ENCODE data around the gene PIEZO1.

The PIEZO1 gene

GRCh38 chr16:88822281-88823040 is 37.4 kb upstream of the PIEZO1 start:
- no peaks in the 10 kb centered on the region for H3K9me3 Mint-ChIP-seq
- H3K27me3 Mint-ChIP-seq (ENCODE audit: low read depth): no peaks in the 10 kb centered on the region
- no peaks in the 10 kb centered on the region for H3K4me1 Mint-ChIP-seq (ENCODE audit: low read depth)
- H3K27ac Mint-ChIP-seq: no peak overlapping the region
- H3K4me3 Mint-ChIP-seq: no peak overlapping the region
- H3K36me3 Mint-ChIP-seq (ENCODE audit: low read depth): no peaks in the 10 kb centered on the region

- Mint-ChIP-seq H3K4me1 (ENCODE audit: low read depth) (no peaks in the 10 kb centered on the region), H3K36me3 (ENCODE audit: low read depth) (no peaks in the 10 kb centered on the region), H3K4me3 (no peak overlapping the region), H3K27me3 (ENCODE audit: low read depth) (no peaks in the 10 kb centered on the region), H3K27ac (no peak overlapping the region), H3K9me3 (no peaks in the 10 kb centered on the region)
Measured at GRCh38 chr16:88821168-88821850, 36.3 kb upstream of the PIEZO1 start.

- Mint-ChIP-seq H3K36me3 (ENCODE audit: low read depth) (no peaks in the 10 kb centered on the region), H3K27ac (no peak overlapping the region), H3K4me1 (ENCODE audit: low read depth) (no peaks in the 10 kb centered on the region), H3K27me3 (ENCODE audit: low read depth) (no peaks in the 10 kb centered on the region), H3K4me3 (no peak overlapping the region), H3K9me3 (no peaks in the 10 kb centered on the region)
Measured at GRCh38 chr16:88820385-88821025, 35.5 kb upstream of the PIEZO1 start.

GRCh38 chr16:88819126-88819525 is 34.1 kb upstream of the PIEZO1 start:
- Mint-ChIP-seq H3K27me3 (ENCODE audit: low read depth) (no peaks in the 10 kb centered on the region), H3K4me1 (ENCODE audit: low read depth) (no peaks in the 10 kb centered on the region), H3K36me3 (ENCODE audit: low read depth) (no peaks in the 10 kb centered on the region), H3K9me3 (no peaks in the 10 kb centered on the region), H3K4me3 (no peak overlapping the region), H3K27ac (no peak overlapping the region)

- Mint-ChIP-seq H3K4me1 (ENCODE audit: low read depth) (no peaks in the 10 kb centered on the region), H3K9me3 (no peaks in the 10 kb centered on the region), H3K4me3 (no peak overlapping the region), H3K27me3 (ENCODE audit: low read depth) (no peaks in the 10 kb centered on the region), H3K27ac (no peak overlapping the region), H3K36me3 (ENCODE audit: low read depth) (no peaks in the 10 kb centered on the region)
Measured at GRCh38 chr16:88818575-88818874, 33.5 kb upstream of the PIEZO1 start.

GRCh38 chr16:88817785-88818574 is 33.0 kb upstream of the PIEZO1 start:
- no peaks in the 10 kb centered on the region for H3K27me3 Mint-ChIP-seq (ENCODE audit: low read depth)
- no peak overlapping the region for H3K27ac Mint-ChIP-seq
- H3K9me3 Mint-ChIP-seq: no peaks in the 10 kb centered on the region
- no peaks in the 10 kb centered on the region for H3K36me3 Mint-ChIP-seq (ENCODE audit: low read depth)
- no peak overlapping the region for H3K4me3 Mint-ChIP-seq
- no peaks in the 10 kb centered on the region for H3K4me1 Mint-ChIP-seq (ENCODE audit: low read depth)

GRCh38 chr16:88816736-88817535 is 31.9 kb upstream of the PIEZO1 start:
- Mint-ChIP-seq H3K4me3 (no peak overlapping the region), H3K36me3 (ENCODE audit: low read depth) (no peaks in the 10 kb centered on the region), H3K27ac (no peak overlapping the region), H3K27me3 (ENCODE audit: low read depth) (no peaks in the 10 kb centered on the region), H3K9me3 (no peaks in the 10 kb centered on the region), H3K4me1 (ENCODE audit: low read depth) (peaks cover under 1% of the 10 kb centered on the region)

GRCh38 chr16:88815901-88816589 is 31.0 kb upstream of the PIEZO1 start:
- Mint-ChIP-seq H3K4me3 (no peak overlapping the region), H3K36me3 (ENCODE audit: low read depth) (no peaks in the 10 kb centered on the region), H3K4me1 (ENCODE audit: low read depth) (peaks cover 2% of the 10 kb centered on the region), H3K27me3 (ENCODE audit: low read depth) (no peaks in the 10 kb centered on the region), H3K9me3 (no peaks in the 10 kb centered on the region), H3K27ac (no peak overlapping the region)

GRCh38 chr16:88815227-88815626 is 30.2 kb upstream of the PIEZO1 start:
- peaks cover 2% of the 10 kb centered on the region for H3K4me1 Mint-ChIP-seq (ENCODE audit: low read depth)
- H3K9me3 Mint-ChIP-seq: no peaks in the 10 kb centered on the region
- no peaks in the 10 kb centered on the region for H3K27me3 Mint-ChIP-seq (ENCODE audit: low read depth)
- no peaks in the 10 kb centered on the region for H3K36me3 Mint-ChIP-seq (ENCODE audit: low read depth)
- H3K27ac Mint-ChIP-seq: no peak overlapping the region
- H3K4me3 Mint-ChIP-seq: no peak overlapping the region

- no peak overlapping the region for H3K4me3 Mint-ChIP-seq
- H3K27me3 Mint-ChIP-seq (ENCODE audit: low read depth): no peaks in the 10 kb centered on the region
- H3K9me3 Mint-ChIP-seq: no peaks in the 10 kb centered on the region
- peaks cover 9% of the 10 kb centered on the region for H3K4me1 Mint-ChIP-seq (ENCODE audit: low read depth)
- no peaks in the 10 kb centered on the region for H3K36me3 Mint-ChIP-seq (ENCODE audit: low read depth)
- H3K27ac Mint-ChIP-seq: no peak overlapping the region
Measured at GRCh38 chr16:88814144-88814502, 29.1 kb upstream of the PIEZO1 start.

GRCh38 chr16:88813269-88814143 is 28.5 kb upstream of the PIEZO1 start:
- Mint-ChIP-seq H3K27ac (no peak overlapping the region), H3K27me3 (ENCODE audit: low read depth) (no peaks in the 10 kb centered on the region), H3K9me3 (no peaks in the 10 kb centered on the region), H3K36me3 (ENCODE audit: low read depth) (peaks cover under 1% of the 10 kb centered on the region), H3K4me3 (no peak overlapping the region), H3K4me1 (ENCODE audit: low read depth) (peaks cover 11% of the 10 kb centered on the region)

- Mint-ChIP-seq H3K27ac (peak overlapping the region; percentile 84), H3K4me3 (peak overlapping the region; percentile 79), H3K27me3 (ENCODE audit: low read depth) (no peaks in the 10 kb centered on the region), H3K36me3 (ENCODE audit: low read depth) (peaks cover 7% of the 10 kb centered on the region), H3K9me3 (no peaks in the 10 kb centered on the region), H3K4me1 (ENCODE audit: low read depth) (peaks cover 11% of the 10 kb centered on the region)
Measured at GRCh38 chr16:88812513-88813268, 27.7 kb upstream of the PIEZO1 start.

Data from T-helper 1 cell treated with Interleukin-12 subunit alpha and Interleukin-12 subunit beta and Interleukin-4 antibody, amounts not matched to agents 30 μg/mL and 1 μg/mL, for 36 hours (primary cell).